WTC11 (cell line): ENCODE results near the gene KIRREL3. TPM values are rescaled to one million over a fixed set of nuclear protein-coding genes. Genes with fewer than 3 reads are reported as not detected.

ENCODE experiments used
- ATAC-seq: fragments of 200-7000 bp; cut with Tn5 transposase; 2 replicates; pipeline ENCODE4 v1.10.0; 2021; ENCODE audit warnings: mild to moderate bottlenecking, moderate library complexity
- CTCF ChIA-PET: fragments of 300-600 bp; sonication (Branson Sonifier 250); formaldehyde crosslinking; loops from one replicate; lab custom pipeline; 2021; ENCODE audit warnings: antibody characterized with exemption; lab: Charles Lee
- POLR2A ChIA-PET: fragments of 350-600 bp; sonication (Branson Sonifier 250); formaldehyde crosslinking; loops from one replicate; lab custom pipeline; 2021; ENCODE audit warnings: antibody characterized with exemption; lab: Charles Lee
- DNase-seq: peaks from one replicate; pipeline ENCODE4 v3.0.0; 2021; ENCODE audit warnings: low spot score
- H3K27ac Mint-ChIP-seq: 2 replicates; pipeline ENCODE4 v1.8.0; 2021; ENCODE audit warnings: mixed read lengths
- H3K27me3 Mint-ChIP-seq: 2 replicates; pipeline ENCODE4 v1.8.0; 2021; ENCODE audit warnings: low read depth, mild to moderate bottlenecking, moderate library complexity, mixed read lengths
- H3K36me3 Mint-ChIP-seq: 2 replicates; pipeline ENCODE4 v1.8.0; 2021; ENCODE audit warnings: mixed read lengths
- H3K4me1 Mint-ChIP-seq: 2 replicates; pipeline ENCODE4 v1.8.0; 2022; ENCODE audit warnings: mixed read lengths
- H3K4me3 Mint-ChIP-seq: 2 replicates; pipeline ENCODE4 v1.8.0; 2021; ENCODE audit warnings: mild to moderate bottlenecking, moderate library complexity, mixed read lengths
- H3K9me3 Mint-ChIP-seq: 2 replicates; pipeline ENCODE4 v1.8.0; 2021; ENCODE audit warnings: mixed read lengths
- ATF1 ChIP-seq: sonication (generic); formaldehyde crosslinking; IDR thresholded peaks from 2 replicates; pipeline ENCODE4 v1.8.1; 2023; ENCODE audit warnings: mild to moderate bottlenecking, moderate library complexity, missing genetic modification reagents
- ATF6 ChIP-seq: sonication (generic); formaldehyde crosslinking; IDR thresholded peaks from 2 replicates; pipeline ENCODE4 v1.8.1; 2023; ENCODE audit warnings: mild to moderate bottlenecking, missing genetic modification reagents
- CDX4 ChIP-seq: fragments of 250-450 bp; sonication (Bioruptor Pico); IDR thresholded peaks from 2 replicates; pipeline ENCODE4 v1.9.0; 2021; ENCODE audit warnings: moderate library complexity, mild to moderate bottlenecking, inconsistent platforms, borderline replicate concordance
- E2F1 ChIP-seq: sonication (generic); formaldehyde crosslinking; IDR thresholded peaks from 2 replicates; pipeline ENCODE4 v1.8.0; 2022; ENCODE audit warnings: mild to moderate bottlenecking, missing genetic modification reagents
- FOXK1 ChIP-seq: sonication (generic); formaldehyde crosslinking; IDR thresholded peaks from 2 replicates; pipeline ENCODE4 v1.8.0; 2022; ENCODE audit warnings: mild to moderate bottlenecking, moderate library complexity, missing genetic modification reagents
- FOXP1 ChIP-seq: sonication (generic); formaldehyde crosslinking; IDR thresholded peaks from 2 replicates; pipeline ENCODE4 v1.8.0; 2022; ENCODE audit warnings: missing genetic modification reagents, mild to moderate bottlenecking, moderate library complexity, borderline replicate concordance
- GABPB1 ChIP-seq: sonication (generic); formaldehyde crosslinking; IDR thresholded peaks from 2 replicates; pipeline ENCODE4 v1.8.1; 2023; ENCODE audit warnings: mild to moderate bottlenecking, missing genetic modification reagents
- GTF2I ChIP-seq: fragments of 250-450 bp; sonication (Bioruptor Pico); conservative IDR thresholded peaks from 2 replicates; pipeline ENCODE4 v1.4.0; 2021; ENCODE audit warnings: mild to moderate bottlenecking
- JAZF1 ChIP-seq: fragments of 250-450 bp; sonication (Bioruptor Pico); IDR thresholded peaks from 2 replicates; pipeline ENCODE4 v1.9.0; 2021; ENCODE audit warnings: moderate library complexity, mild to moderate bottlenecking, inconsistent platforms
- NFYB ChIP-seq: sonication (generic); formaldehyde crosslinking; conservative IDR thresholded peaks from 2 replicates; pipeline ENCODE4 v1.8.0; 2022; ENCODE audit warnings: low read depth, missing genetic modification reagents
- NR2C2 ChIP-seq: sonication (generic); formaldehyde crosslinking; IDR thresholded peaks from 2 replicates; pipeline ENCODE4 v1.8.0; 2022; ENCODE audit warnings: mild to moderate bottlenecking, missing genetic modification reagents
- SMAD3 ChIP-seq: sonication (generic); formaldehyde crosslinking; IDR thresholded peaks from 2 replicates; pipeline ENCODE4 v1.8.0; 2022; ENCODE audit warnings: missing genetic modification reagents, mild to moderate bottlenecking, borderline replicate concordance
- STAT6 ChIP-seq: sonication (generic); formaldehyde crosslinking; conservative IDR thresholded peaks from 2 replicates; pipeline ENCODE4 v1.8.1; 2023; ENCODE audit warnings: mild to moderate bottlenecking, low read depth, missing genetic modification reagents, moderate library complexity
- TCF7 ChIP-seq: sonication (generic); formaldehyde crosslinking; IDR thresholded peaks from 2 replicates; pipeline ENCODE4 v1.8.0; 2022; ENCODE audit warnings: mild to moderate bottlenecking, low read depth, missing genetic modification reagents, moderate library complexity
- ZBTB21 ChIP-seq: sonication (generic); formaldehyde crosslinking; IDR thresholded peaks from 2 replicates; pipeline ENCODE4 v1.8.1; 2023; ENCODE audit warnings: mild to moderate bottlenecking, missing genetic modification reagents, borderline replicate concordance
- ZNF138 ChIP-seq: sonication (generic); formaldehyde crosslinking; conservative IDR thresholded peaks from 2 replicates; pipeline ENCODE4 v1.8.1; 2022; ENCODE audit warnings: mild to moderate bottlenecking, moderate library complexity, missing genetic modification reagents
- ZNF281 ChIP-seq: sonication (generic); formaldehyde crosslinking; IDR thresholded peaks from 2 replicates; pipeline ENCODE4 v1.8.0; 2023; ENCODE audit warnings: mild to moderate bottlenecking, missing genetic modification reagents
- ZNF423 ChIP-seq: fragments of 250-450 bp; sonication (Bioruptor Pico); IDR thresholded peaks from 2 replicates; pipeline ENCODE4 v2.1.2; 2022; ENCODE audit warnings: mild to moderate bottlenecking, moderate library complexity
- ZSCAN18 ChIP-seq: fragments of 250-450 bp; sonication (Bioruptor Pico); IDR thresholded peaks from 2 replicates; pipeline ENCODE4 v2.1.2; 2022; ENCODE audit warnings: mild to moderate bottlenecking, moderate library complexity
- total RNA-seq: library from RNA; stranded (reverse); gene quantifications from 3 replicates; pipeline ENCODE4 v1.2.3, GENCODE V29; 2021

The KIRREL3 gene
- total RNA-seq, 1 experiment from 2014 or later: 0.59 TPM

GRCh38 chr11:126888115-126888712 lies 112.4 kb downstream of the KIRREL3 start:
- TF ChIP-seq STAT6 (no peak), ZNF138 (CRISPR knock-in tag) (no peak), E2F1 (CRISPR knock-in tag) (no peak), TCF7 (CRISPR knock-in tag) (no peak), ZNF281 (no peak), GTF2I (CRISPR knock-in tag) (no peak), SMAD3 (no peak)
- peaks cover 28% of the 10 kb centered on the region for H3K4me1 Mint-ChIP-seq
- DNase-seq (no peak), ATAC-seq (no peak)
- H3K4me3 Mint-ChIP-seq: no peak overlapping the region
- ChIA-PET CTCF (no interaction called here), POLR2A (no interaction called here)
- H3K9me3 Mint-ChIP-seq: no peaks in the 10 kb centered on the region
- no peaks in the 10 kb centered on the region for H3K27me3 Mint-ChIP-seq
- no peaks in the 10 kb centered on the region for H3K36me3 Mint-ChIP-seq
- H3K27ac Mint-ChIP-seq: no peak overlapping the region

- H3K36me3 Mint-ChIP-seq: no peaks in the 10 kb centered on the region
- TF ChIP-seq FOXK1 (no peak), ATF6 (no peak), ZNF423 (no peak), FOXP1 (CRISPR knock-in tag) (no peak), GABPB1 (CRISPR knock-in tag) (no peak), CDX4 (CRISPR knock-in tag) (no peak), ZSCAN18 (CRISPR knock-in tag) (no peak), NFYB (CRISPR knock-in tag) (no peak), JAZF1 (CRISPR knock-in tag) (no peak), ZBTB21 (CRISPR knock-in tag) (no peak), NR2C2 (CRISPR knock-in tag) (no peak), ATF1 (CRISPR knock-in tag) (no peak)
- TF ChIP-seq, all 79 proteins: peak for 0
- ChIA-PET CTCF (interaction anchor here (1.1 to 2.1 kb wide), 2 partner anchors 104 to 446 kb away, joined by 4 to 10 read pairs; no protein-coding TSS in a partner anchor), POLR2A (no interaction called here)
- no peaks in the 10 kb centered on the region for H3K9me3 Mint-ChIP-seq
- H3K27ac Mint-ChIP-seq: no peak overlapping the region
- ATAC-seq: no peak
- no peaks in the 10 kb centered on the region for H3K27me3 Mint-ChIP-seq
- H3K4me3 Mint-ChIP-seq: no peak overlapping the region
- H3K4me1 Mint-ChIP-seq: peaks cover 19% of the 10 kb centered on the region
- no peak for DNase-seq
Measured at GRCh38 chr11:126886636-126887035, 113.9 kb downstream of the KIRREL3 start.
